ENCODE data around the gene ZNF846.

- TF ChIP-seq EP300 (IDR thresholded peaks at IDR 0.05) (no peak), POLR2A (IDR thresholded peaks at IDR 0.05) (no peak), POLR2AphosphoS5 (IDR thresholded peaks at IDR 0.05) (no peak)
- TF ChIP-seq, protein P1, sequence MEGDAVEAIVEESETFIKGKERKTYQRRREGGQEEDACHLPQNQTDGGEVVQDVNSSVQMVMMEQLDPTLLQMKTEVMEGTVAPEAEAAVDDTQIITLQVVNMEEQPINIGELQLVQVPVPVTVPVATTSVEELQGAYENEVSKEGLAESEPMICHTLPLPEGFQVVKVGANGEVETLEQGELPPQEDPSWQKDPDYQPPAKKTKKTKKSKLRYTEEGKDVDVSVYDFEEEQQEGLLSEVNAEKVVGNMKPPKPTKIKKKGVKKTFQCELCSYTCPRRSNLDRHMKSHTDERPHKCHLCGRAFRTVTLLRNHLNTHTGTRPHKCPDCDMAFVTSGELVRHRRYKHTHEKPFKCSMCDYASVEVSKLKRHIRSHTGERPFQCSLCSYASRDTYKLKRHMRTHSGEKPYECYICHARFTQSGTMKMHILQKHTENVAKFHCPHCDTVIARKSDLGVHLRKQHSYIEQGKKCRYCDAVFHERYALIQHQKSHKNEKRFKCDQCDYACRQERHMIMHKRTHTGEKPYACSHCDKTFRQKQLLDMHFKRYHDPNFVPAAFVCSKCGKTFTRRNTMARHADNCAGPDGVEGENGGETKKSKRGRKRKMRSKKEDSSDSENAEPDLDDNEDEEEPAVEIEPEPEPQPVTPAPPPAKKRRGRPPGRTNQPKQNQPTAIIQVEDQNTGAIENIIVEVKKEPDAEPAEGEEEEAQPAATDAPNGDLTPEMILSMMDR (IDR thresholded peaks at IDR 0.05), result no peak
These were observed 40.9 kb downstream of the ZNF846 start for GRCh38 chr19:9727644-9728043.

Measured in sigmoid colon (tissue), 4 donors.